HG03108 (cell line): ENCODE measurements around the gene RTN4R.

ENCODE experiments used
- ATAC-seq: cut with Tn5 transposase; IDR thresholded peaks from one replicate; pipeline ENCODE4 v1.9.1; 2021; ENCODE audit warnings: moderate library complexity; ENCODE audit not compliant: unreplicated experiment

RTN4R gene

DNA sequence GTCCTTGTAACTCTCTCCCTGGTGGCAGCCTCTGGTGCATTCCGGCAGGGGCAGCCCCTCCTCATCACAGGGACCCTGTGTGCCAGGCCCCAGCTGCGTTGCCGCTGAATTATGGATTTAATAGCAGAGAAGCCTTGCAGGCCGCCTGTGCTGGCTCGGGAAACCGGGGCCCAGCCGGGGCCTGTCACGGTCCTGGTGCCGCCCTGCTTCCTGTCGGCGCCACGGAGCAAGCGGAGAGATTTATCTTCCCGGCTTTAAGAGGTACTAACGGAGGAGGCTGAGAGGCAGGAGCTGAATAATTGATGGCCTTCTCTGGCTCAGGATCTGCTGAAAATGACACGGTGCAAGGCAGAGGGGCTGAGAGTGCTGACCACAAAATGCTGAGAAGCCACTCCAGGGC, 63.3 kb downstream of the RTN4R start:
- no peak for ATAC-seq

DNA sequence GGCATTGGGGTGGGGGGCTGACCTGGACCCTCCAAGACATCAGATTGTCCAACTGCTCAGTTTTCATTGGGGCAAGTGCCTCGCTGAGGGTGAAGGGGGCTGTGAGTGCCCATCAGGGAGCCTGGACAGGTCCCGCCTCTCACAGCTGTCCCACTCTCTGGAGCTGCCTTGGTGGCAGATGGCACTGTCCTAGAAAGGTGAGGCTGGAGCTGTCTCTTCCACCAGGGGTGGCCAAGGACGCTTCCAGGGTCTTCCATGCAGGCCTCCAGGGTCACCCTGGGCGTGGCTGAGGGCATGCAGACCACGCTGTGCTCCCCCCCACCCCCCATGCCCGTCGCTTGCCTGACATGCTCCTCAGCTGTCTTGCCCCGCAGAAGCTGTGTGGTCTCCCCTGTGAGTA, 63.8 kb downstream of the RTN4R start:
- no peak for ATAC-seq

DNA sequence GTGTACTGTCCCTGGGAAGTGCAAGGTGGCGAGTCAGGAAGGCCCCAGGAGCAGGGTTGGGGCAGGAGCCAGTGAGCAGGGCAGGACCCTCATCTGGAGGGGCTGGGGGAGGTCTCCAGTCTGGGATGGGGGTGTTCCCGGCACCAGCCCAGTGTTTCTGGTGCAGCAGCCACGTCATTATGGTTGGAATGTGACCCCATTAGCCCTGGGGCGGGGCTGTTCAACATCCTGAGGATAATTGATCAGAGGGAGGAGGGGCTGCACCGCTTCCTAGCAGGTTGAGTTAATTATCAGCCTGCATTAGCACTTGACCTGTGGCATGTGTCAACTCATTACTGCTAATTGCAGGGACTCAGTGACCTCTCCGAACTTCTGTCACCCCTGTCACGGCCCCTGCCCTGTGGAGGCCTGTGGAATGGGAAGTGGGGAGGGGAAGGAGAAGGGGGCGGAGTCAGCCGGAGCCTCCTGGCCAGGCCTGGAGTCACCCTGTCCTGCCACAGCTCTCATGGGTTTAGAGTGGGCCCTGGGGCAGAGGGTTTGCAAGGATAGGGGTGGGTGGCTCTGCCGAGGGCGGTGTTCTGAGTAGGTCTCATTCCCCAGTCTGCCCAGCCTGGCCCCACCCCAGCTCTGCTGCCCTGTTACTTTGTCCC, 64.4 kb downstream of the RTN4R start:
- no peak for ATAC-seq

DNA sequence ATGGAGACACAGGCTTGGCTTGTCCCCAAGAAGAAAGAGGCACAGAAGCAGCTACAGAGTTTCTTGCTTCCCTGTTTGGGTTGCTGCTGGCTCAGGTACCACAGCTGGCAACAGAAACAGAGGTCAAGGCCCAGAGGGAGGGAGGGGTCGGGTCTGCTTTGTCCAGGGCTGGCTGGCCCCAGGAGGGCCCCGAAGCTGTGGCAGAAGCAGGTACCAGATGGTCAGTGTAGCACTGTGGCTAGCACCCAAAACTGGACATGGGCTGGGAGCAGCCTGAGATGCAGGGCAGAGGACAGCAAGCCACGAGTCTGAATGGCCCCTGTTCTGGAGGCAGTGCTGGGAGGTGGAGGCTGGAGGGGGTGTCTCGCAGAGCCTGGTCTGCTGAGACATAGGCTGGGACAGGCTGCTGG, 65.0 kb downstream of the RTN4R start:
- ATAC-seq: no peak

DNA sequence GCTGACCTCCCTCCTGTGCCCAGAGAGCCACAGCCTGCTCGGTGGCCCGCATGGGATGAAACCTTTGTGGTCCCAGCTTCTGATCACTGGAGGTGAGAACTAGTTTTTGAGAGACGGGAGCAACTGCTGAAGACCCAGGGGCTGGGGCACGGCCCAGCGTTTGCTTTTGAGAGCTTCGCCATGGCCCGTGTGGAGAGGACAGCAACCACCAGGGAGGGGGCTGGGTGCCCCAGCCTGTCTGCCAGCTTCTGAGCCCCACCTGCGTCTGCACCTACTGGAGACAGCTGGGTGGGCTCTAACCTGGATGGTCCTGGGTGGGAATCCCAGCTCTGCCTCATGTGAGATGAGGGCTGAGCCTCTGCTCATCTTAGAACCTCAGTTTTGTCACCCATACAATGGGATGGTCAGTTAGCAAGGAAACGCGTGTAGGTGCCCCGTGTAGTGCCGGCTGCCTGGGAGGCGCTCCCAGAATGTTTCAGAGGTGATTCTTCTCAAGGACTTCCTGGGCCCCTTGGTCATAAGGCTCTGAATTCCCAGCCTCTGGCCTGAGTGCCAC, 66.2 kb downstream of the RTN4R start:
- no peak for ATAC-seq

DNA sequence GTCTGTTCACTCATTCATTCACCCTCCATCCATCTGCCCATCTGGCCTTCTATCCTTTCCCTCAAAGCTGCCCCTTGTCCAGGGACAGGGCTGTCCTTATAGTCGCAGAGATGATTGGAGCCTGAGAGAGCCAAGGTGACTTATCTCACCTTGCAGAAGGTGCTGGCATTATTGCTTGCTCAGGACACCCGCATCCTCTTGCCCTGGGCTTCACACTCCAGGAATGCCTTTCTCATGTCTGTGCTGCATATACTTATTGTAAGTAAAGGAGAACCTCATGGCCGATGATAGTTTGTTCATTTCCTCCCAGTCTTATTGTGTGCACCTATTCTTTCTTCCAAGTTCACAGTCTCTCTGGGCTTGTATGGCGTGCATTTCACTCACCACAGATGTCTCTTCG, 68.2 kb downstream of the RTN4R start:
- ATAC-seq: no peak

DNA sequence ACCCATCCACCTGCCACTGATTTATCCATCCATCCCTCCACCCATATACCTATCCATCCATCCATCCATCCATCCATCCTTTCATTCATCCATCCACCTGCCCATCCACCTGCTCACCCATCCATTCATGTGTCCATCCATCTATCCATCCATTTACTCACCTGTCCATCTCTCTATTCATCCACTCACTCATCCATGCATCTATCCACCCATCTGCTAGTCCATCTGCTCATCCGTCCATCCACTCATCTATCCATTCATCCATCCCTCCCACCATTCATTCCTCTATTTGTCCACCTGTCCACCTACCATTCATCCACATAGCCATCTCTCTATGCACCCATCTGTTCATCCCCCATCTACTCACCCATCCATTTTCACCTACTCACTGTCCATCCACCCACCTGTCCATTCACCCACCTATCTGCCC, 68.7 kb downstream of the RTN4R start:
- ATAC-seq: no peak

DNA sequence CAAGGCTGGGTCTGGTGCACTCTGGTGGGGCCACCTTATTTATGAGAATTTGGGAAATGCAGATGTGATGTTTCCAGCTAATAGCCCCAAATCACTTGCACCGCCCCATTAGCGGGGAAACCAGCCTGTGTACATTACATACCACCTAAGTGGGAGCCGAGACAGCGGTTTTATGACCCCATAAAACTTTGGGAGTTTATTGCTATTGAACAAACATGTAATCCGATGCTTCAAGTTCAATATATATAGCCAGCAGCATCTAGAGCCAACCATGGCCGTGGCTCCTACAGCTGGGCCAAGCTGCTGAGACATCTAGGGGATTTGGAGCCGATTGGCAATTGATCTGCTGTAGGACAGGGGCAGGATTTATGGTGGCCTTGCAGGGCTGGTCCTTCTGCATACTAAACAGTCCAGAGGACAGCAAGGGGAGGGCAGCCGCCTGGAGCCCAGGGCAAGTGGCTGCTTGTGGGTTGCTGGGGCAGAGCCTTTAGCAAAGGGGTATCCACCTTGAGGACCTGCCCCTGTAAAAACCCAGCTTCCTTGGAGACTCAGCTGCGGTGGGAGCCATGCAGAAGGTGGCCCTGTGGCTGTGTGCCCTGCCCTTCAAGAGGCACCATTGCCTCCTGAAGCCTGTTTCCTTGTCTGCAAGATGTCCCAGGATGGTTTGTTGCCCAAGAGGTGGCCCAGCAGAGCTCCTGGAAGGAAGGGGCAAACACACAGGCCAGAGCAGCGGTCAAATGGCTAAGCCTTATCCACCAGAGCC, 69.4 kb downstream of the RTN4R start:
- no peak for ATAC-seq

DNA sequence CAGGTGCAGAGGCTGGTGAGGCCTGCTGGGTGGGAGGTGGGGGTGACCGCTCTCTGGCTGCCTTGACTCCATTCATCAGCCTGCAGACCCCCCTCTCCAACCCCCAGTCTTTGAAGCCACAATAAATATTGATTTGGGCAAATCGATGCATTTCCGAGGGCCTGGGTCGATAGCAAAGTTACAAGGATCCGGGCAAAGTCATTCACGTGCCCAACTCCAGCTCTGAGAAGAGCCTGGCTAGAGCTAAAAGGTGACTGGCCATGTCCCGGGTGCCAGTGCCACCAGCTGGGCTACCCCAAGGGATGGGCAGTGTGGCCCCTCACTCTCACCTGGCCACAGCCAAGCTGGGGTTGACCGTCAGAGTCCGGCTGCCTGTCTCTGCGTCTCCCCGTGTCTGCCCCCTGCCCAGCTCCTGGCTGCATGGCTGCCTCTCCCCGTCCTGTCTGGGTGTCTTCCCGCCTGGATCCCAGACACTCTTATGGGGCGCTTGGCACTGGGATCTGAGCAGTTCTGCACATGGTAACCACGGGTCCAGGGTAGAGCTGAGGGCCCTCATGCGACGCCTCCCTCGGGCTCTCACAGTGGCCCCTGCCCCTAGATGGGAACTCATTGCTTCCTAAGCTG, 70.6 kb downstream of the RTN4R start:
- ATAC-seq: no peak

DNA sequence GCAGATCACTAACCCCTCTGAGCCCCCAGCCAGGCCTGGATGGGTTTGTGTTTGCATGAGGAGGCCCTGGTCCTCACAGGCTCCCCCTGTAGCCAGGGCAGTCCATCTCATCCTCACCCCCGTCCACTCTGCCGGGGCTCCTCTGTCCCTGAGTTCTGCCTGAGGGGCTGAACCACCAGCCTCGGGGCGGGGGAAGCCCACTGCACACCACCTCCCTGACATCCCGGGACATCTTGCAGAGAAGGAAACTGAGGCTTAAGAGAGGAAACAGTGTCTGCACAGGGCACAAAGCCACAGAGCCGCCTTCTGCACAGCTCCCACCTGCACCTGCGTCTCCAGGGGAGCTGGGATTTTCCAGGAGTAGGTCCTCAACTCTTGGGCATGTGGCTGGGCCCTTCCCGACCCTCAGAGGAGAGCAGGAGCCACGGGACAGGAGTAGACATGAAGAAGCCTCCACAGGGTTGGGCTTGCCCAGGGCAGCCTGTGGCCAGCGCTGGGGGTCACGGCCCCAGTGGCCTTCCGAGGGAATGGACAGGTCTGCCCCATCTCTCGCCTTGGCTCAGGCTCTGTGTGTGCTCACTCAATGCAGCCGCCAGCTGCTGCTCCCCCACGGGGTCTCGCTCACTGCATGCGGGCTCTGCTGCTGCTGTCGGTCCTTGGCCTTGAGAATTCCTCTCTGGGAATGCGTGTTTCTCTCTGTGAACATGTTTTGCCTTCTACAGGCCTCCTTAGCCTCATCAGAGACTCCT, 71.8 kb downstream of the RTN4R start:
- no peak for ATAC-seq

DNA sequence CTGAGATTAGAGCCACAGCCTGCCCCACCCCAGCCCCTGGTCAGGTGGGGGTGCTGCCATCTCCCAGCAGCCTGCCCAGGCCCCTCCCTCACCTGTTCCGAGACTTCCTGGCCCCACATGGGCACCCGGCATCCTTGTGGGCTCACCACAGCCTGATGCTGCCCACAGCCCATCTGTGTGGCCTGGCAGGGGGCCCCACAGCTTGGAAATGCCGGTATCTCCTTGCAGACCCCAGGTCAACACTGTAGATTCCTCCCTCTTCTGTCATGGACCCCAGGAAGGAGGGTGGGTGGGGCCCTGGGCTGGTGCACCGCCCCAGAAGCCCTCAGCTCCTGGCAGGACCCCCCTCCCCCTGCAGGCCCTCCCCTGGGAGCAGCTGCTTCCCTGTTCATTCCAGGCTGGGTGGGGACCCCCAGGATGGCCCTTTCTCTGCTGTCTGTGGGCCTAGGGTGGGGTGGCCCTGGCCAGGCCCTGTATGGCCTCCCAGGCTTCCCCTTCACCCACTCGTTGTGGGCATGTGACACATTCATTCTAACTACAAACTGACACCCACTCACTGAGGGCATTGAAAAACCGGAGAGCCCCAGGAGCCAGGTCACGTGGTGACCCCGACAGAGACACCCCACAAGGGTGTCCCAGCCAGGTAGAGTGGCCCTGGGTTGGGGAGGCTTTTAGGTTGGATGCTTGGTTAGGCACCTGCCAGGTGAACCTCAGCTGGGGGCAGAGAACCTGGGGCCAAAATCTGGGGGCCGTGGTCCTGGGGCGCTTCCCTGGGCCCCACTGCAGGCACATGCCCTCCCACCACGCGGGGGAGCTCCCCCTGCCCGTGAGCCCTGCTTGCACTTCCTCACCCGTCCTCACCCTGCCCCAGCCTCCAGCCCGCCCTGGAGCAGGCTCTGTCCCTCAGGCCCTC, 73.2 kb downstream of the RTN4R start:
- ATAC-seq: no peak

DNA sequence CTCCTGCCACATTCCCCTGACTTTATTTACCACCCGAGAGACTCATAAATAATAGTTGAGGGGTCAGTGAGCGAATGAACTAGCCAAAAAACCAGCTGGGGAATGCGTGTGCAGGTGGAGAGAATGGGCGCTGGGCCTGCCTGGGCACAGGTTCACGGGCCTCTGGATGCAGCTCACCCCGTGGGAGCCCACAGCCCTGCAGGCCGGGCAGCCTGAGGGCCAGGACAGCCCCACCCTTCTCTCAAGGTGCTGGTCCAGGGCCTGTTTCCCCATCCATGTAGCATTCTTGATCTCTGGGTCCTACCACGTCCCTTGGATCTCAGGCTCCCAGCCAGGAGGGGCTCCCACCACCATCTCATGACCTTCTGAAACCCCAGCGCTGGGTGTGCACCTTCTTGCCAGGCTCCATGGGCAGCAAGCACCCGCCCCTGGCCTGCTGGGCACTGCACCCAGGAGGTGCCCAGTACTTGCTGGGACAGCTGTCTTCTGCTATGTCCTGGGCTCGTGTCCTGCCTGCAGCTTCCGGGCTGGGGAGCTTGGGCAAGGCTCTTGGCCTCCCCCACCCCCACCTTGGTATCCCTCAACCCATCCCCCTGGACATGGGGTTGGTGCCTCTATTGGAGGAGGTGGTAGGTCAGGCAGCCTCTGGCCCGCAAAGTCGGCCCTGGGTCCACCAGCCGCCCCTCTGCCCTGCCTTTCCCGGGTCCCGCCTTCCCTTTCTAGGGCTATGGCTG, 74.2 kb downstream of the RTN4R start:
- ATAC-seq: no peak

DNA sequence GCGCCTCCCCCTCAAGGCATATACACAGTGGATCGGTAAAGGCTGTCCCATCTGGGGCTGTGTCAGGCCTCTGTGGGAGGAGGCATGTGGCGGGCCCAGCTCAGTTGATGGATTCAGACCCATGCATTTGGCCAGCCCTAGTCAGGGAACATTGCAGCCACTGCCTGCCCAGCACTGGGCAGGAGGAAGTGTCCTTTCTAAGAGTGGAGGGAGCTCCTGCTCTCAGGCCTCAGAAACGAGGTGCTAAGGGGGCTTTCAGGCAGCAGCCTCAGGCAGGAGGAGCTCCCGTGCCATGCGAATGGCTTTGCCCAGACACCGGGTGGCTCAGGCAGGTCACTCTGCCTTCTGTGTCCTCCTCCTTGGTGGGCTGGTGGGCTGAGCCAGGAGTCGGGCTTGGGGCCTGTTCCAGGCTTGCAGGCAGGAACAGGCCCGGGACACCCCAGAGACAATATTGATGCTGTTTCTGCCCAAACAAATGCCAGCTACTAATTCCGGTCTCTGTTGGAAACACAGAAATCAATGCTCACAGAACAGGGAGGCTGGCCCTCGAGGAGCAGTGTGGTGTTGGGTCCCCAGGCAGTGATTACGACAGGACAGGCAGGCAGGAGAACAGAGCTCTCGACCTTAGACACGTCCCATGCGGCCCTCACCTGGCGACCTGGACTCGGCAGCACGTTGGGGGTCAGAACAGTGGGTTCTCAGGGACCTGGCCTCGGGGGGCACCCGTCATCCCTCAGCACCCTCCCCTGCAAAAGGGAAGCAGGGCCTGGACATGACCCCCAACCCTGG, 75.0 kb downstream of the RTN4R start:
- no peak for ATAC-seq

DNA sequence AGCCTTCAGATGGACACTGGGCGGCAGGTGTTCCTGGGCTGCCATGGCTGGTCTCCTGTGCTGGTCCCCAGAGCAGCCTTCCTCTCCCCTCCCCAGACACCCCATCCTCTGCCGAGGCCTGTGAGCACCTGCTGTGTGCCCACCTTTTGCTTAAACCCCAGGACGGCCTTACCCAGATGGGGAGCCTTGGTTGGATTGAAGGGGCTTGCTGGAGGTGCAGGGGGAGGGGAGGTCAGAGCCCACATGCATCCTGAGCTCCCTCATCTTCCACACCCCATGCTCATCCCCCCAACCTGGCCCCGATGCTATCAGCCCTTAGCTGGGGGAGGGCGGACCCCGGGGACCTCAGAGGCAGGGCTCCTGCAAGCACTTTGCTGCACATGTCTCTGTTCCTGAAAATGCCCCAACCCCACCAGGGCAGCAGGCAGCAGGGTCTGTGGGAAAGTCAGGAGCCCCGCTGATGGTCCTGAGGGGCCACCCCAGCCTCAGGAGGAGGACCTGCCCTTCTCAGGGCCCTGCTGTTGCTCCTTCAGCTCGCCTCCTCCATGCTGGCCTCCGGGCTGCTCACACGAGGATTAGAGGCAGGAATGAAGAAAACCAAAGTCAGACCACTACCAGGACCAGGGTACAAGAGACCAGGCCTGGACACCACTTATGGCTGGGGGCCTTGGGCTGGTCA, 75.7 kb downstream of the RTN4R start:
- ATAC-seq: no peak

DNA sequence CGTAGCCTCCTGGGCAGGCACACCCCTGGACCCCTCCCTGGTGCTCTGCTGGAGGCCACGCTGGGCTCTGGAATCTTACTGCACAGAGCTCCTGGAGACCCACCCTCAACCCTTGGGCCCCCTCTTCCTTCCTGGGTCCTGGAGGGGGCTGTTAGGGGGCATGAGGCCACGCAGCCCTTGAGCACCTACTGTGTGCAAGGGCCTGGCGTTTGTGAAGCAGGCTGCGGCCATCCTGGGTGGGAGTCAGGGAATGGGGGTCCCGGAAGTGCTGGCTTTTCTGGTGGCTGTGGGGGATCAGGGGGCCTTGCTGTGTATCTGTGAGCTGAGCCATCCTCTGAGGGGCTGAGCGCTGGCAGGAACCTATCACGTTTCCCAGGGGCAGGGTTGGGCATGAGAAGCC, 76.3 kb downstream of the RTN4R start:
- ATAC-seq: no peak
